Stomach smooth muscle (tissue), 2 donors: ENCODE measurements around the gene TMEM191C.
"Not testable (repeated sequence)": the region's sequence is repeated elsewhere in the genome, so short reads cannot be mapped to it uniquely, and the experiment has no call there.

Source experiments
- H3K27ac ChIP-seq: one replicate; pipeline ENCODE4 v1.7.0; 2013; ENCODE audit warnings: mild to moderate bottlenecking, low read length, inconsistent platforms
- H3K27me3 ChIP-seq, 2 donors: one replicate each; pipeline ENCODE4 v1.7.0; 2013; ENCODE audit warnings: low read length in 2 of 2; ENCODE audit not compliant: insufficient read depth in 2 of 2, control insufficient read depth in 1 of 2
- H3K36me3 ChIP-seq, 2 donors: one replicate each; pipeline ENCODE4 v1.7.0; 2013; ENCODE audit warnings: low read length in 2 of 2; ENCODE audit not compliant: control insufficient read depth in 2 of 2, insufficient read depth in 2 of 2
- H3K4me1 ChIP-seq: one replicate; pipeline ENCODE4 v1.7.0; 2013; ENCODE audit warnings: low read length; ENCODE audit not compliant: control insufficient read depth, insufficient read depth
- H3K4me3 ChIP-seq, 2 donors: one replicate each; pipeline ENCODE4 v1.7.0; 2013; ENCODE audit warnings: low read length in 2 of 2
- H3K9ac ChIP-seq, 2 donors: one replicate each; pipeline ENCODE4 v1.7.0; 2013; ENCODE audit warnings: low read length in 2 of 2, mild to moderate bottlenecking in 1 of 2
- H3K9me3 ChIP-seq, 2 donors: one replicate each; pipeline ENCODE4 v1.7.0; 2013; ENCODE audit warnings: low read length in 2 of 2; ENCODE audit not compliant: control insufficient read depth in 2 of 2
- donor health status: healthy.
- donor health status: Pancreatic carcinoma.

The TMEM191C gene

GRCh38 chr22:21440676-21441075 lies 26.5 kb upstream of the TMEM191C start:
- H3K9ac ChIP-seq, H3K4me3 ChIP-seq, H3K4me1 ChIP-seq, H3K9me3 ChIP-seq, H3K27me3 ChIP-seq, H3K27ac ChIP-seq, H3K36me3 ChIP-seq: not testable (repeated sequence)

- H3K9ac ChIP-seq, H3K4me1 ChIP-seq, H3K9me3 ChIP-seq, H3K36me3 ChIP-seq, H3K27ac ChIP-seq, H3K4me3 ChIP-seq, H3K27me3 ChIP-seq: not testable (repeated sequence)
These were observed 26.0 kb upstream of the TMEM191C start for GRCh38 chr22:21441170-21441569.

GRCh38 chr22:21442123-21442522 lies 25.1 kb upstream of the TMEM191C start:
- peaks cover 11 to 12% of the 10 kb centered on the region in 2 donors for H3K36me3 ChIP-seq
- H3K9ac ChIP-seq: not testable (repeated sequence)

GRCh38 chr22:21442646-21443045 lies 24.5 kb upstream of the TMEM191C start:
- not testable (repeated sequence) for H3K9ac ChIP-seq, H3K9me3 ChIP-seq, H3K27me3 ChIP-seq, H3K4me3 ChIP-seq, H3K27ac ChIP-seq, H3K4me1 ChIP-seq
- H3K36me3 ChIP-seq: peaks cover 11 to 12% of the 10 kb centered on the region in 2 donors

More at GRCh38 chr22:21442123-21442522, 25.1 kb upstream of the TMEM191C start:
- H3K27me3 ChIP-seq, H3K4me3 ChIP-seq, H3K4me1 ChIP-seq, H3K9me3 ChIP-seq, H3K27ac ChIP-seq: not testable (repeated sequence)

- no peaks in the 10 kb centered on the region for H3K27me3 ChIP-seq
- H3K9ac ChIP-seq: no peak overlapping the region
- H3K4me1 ChIP-seq: no peaks in the 10 kb centered on the region
- no peak overlapping the region for H3K4me3 ChIP-seq
- H3K36me3 ChIP-seq: peaks cover 11 to 12% of the 10 kb centered on the region in 2 donors
- no peaks in the 10 kb centered on the region for H3K9me3 ChIP-seq
- no peak overlapping the region for H3K27ac ChIP-seq
These were observed 24.0 kb upstream of the TMEM191C start for GRCh38 chr22:21443057-21443734.

GRCh38 chr22:21443735-21444421 lies 23.3 kb upstream of the TMEM191C start:
- H3K4me1 ChIP-seq: no peaks in the 10 kb centered on the region
- peaks cover 12 to 15% of the 10 kb centered on the region in 2 donors for H3K36me3 ChIP-seq
- H3K4me3 ChIP-seq: no peak overlapping the region

GRCh38 chr22:21444701-21445436 lies 22.3 kb upstream of the TMEM191C start:
- H3K36me3 ChIP-seq: peaks cover 12 to 15% of the 10 kb centered on the region in 2 donors
- no peak overlapping the region for H3K9ac ChIP-seq

More at GRCh38 chr22:21443735-21444421, 23.3 kb upstream of the TMEM191C start:
- H3K27me3 ChIP-seq: no peaks in the 10 kb centered on the region
- H3K27ac ChIP-seq: no peak overlapping the region
- no peak overlapping the region for H3K9ac ChIP-seq
- H3K9me3 ChIP-seq: no peaks in the 10 kb centered on the region

GRCh38 chr22:21445437-21446127 lies 21.6 kb upstream of the TMEM191C start:
- H3K36me3 ChIP-seq: peaks cover 12 to 15% of the 10 kb centered on the region in 2 donors

More at GRCh38 chr22:21444701-21445436, 22.3 kb upstream of the TMEM191C start:
- Histone ChIP-seq H3K27ac (no peak overlapping the region), H3K4me1 (no peaks in the 10 kb centered on the region), H3K4me3 (no peak overlapping the region), H3K27me3 (no peaks in the 10 kb centered on the region), H3K9me3 (no peaks in the 10 kb centered on the region)

GRCh38 chr22:21446128-21446826 lies 20.9 kb upstream of the TMEM191C start:
- Histone ChIP-seq H3K36me3 (peaks cover 12 to 15% of the 10 kb centered on the region in 2 donors), H3K27ac (no peak overlapping the region), H3K27me3 (no peaks in the 10 kb centered on the region), H3K4me3 (no peak overlapping the region), H3K4me1 (no peaks in the 10 kb centered on the region), H3K9ac (no peak overlapping the region), H3K9me3 (no peaks in the 10 kb centered on the region)

More at GRCh38 chr22:21445437-21446127, 21.6 kb upstream of the TMEM191C start:
- Histone ChIP-seq H3K9me3 (no peaks in the 10 kb centered on the region), H3K27me3 (no peaks in the 10 kb centered on the region), H3K4me3 (no peak overlapping the region), H3K27ac (no peak overlapping the region), H3K9ac (no peak overlapping the region), H3K4me1 (no peaks in the 10 kb centered on the region)
